Activated CD8-positive, alpha-beta memory T cell treated with anti-CD3 and anti-CD28 coated beads for 36 hours (primary cell): ENCODE results near the gene TXNIP. TPM values are rescaled to one million over a fixed set of nuclear protein-coding genes. Genes with fewer than 3 reads are reported as not detected.

Experiments used
- CTCF ChIA-PET: fragments of 350-600 bp; sonication (Branson Sonifier 250); formaldehyde crosslinking; loops from one replicate; lab custom pipeline; 2021; ENCODE audit warnings: antibody characterized with exemption; lab: Charles Lee
- POLR2A ChIA-PET: fragments of 350-600 bp; sonication (Branson Sonifier 250); formaldehyde crosslinking; loops from one replicate; lab custom pipeline; 2021; ENCODE audit warnings: antibody characterized with exemption; lab: Charles Lee
- total RNA-seq, 2 experiments: library from RNA; stranded (reverse); gene quantifications; one replicate each; pipeline ENCODE4 v1.2.3, GENCODE V29; 2021

The TXNIP gene
- total RNA-seq, 2 experiments from 2014 or later, result 62.1 to 62.8 TPM

- CTCF ChIA-PET, result interaction anchor here (1.1 to 8.7 kb wide), 8 partner anchors 8 to 135 kb away, joined by 3 to 161 read pairs (median 28); partner anchors contain the start of genes ANKRD34A, NUDT17, POLR3GL and TXNIP
- POLR2A ChIA-PET, result interaction anchor here (0.6 to 3.7 kb wide), 9 partner anchors 8 to 123 kb away, joined by 3 to 28 read pairs (median 6); partner anchors contain the start of genes ANKRD34A, POLR3GL and TXNIP
These were observed 15.9 kb downstream of the TXNIP start for GRCh38 chr1:145980457-145980994.

- ChIA-PET CTCF (interaction anchor here (1.1 to 8.7 kb wide), 10 partner anchors 9 to 134 kb away, joined by 3 to 161 read pairs (median 18); partner anchors contain the start of genes ANKRD34A, NUDT17, POLR3GL and TXNIP), POLR2A (interaction anchor here (0.6 to 3.7 kb wide), 12 partner anchors 9 to 122 kb away, joined by 3 to 28 read pairs (median 6); partner anchors contain the start of genes ANKRD34A, POLR3GL and TXNIP)
These were observed 16.5 kb downstream of the TXNIP start for GRCh38 chr1:145979746-145980456.

DNA sequence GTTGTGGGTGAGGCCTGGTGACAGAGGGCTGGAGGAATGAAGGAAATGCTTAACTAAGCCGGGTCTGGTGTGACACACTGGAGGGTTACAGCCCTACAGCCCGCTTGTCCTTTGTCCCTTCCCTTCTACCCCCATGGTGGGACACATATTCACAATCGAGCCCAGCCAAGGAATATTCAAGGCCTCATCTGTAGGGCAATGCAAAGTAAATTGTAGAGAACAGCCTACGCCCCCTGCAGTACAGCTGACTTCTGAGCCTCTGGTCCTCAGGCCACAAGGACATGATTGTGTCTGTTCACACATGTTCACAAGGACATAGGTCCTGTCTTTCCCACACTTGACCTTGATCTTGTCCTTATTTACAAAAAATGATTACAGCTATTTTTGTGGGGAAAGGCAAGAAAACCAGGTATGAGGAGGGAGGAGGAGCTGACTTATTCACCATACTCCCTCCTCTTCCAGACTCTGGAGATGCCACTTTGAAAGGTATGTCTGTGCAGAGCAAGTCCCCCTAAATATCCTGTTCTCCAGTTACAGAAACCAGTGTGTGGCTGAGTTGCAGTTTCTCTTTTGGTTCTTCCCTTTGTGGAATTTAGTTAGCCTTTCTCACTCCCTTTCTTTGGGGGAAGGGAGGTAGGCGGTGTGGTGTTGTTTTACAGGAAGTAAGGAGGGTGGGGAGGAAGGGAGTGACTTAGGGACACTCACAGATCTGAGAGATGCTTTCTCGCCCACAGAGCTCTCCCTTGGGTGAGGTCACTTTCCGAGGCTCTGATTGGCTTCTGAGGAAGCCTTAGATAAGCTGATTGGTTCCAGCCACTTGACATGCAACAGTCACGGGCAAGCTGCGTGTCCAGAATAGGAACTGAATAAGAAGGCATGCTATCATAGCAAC is 17.3 kb downstream of the TXNIP start:
- POLR2A ChIA-PET, result interaction anchor here (1.0 to 3.7 kb wide), 12 partner anchors 10 to 121 kb away, joined by 3 to 28 read pairs (median 6); partner anchors contain the start of genes ANKRD34A, POLR3GL and TXNIP
- CTCF ChIA-PET, result interaction anchor here (1.1 to 8.7 kb wide), 14 partner anchors 8 to 134 kb away, joined by 3 to 161 read pairs (median 10); partner anchors contain the start of genes ANKRD34A, NUDT17, PEX11B and POLR3GL

DNA sequence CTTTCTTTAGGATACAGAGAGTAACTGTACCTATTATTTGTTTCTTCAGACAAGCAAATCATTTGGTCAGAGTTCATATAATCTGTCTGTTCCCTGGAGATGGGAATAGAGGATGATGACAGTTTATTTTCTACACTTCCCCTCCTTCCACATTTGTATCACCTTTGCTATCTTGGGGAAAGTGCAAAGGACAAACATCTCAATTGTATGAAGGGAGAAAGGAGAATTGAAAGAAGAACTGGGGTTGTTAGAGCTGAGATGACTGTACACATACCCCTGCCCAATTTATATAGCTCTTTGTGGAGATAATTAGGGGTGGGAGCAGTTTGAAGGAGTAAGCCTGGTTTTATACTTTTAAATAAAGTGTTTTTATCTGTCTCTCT is 17.9 kb downstream of the TXNIP start:
- ChIA-PET CTCF (interaction anchor here (1.1 to 8.7 kb wide), 16 partner anchors 9 to 133 kb away, joined by 4 to 161 read pairs (median 9); partner anchors contain the start of genes ANKRD34A, LIX1L, NUDT17 and PEX11B), POLR2A (interaction anchor here (1.0 to 3.7 kb wide), 8 partner anchors 14 to 73 kb away, joined by 3 to 28 read pairs (median 6); partner anchors contain the start of gene TXNIP)

DNA sequence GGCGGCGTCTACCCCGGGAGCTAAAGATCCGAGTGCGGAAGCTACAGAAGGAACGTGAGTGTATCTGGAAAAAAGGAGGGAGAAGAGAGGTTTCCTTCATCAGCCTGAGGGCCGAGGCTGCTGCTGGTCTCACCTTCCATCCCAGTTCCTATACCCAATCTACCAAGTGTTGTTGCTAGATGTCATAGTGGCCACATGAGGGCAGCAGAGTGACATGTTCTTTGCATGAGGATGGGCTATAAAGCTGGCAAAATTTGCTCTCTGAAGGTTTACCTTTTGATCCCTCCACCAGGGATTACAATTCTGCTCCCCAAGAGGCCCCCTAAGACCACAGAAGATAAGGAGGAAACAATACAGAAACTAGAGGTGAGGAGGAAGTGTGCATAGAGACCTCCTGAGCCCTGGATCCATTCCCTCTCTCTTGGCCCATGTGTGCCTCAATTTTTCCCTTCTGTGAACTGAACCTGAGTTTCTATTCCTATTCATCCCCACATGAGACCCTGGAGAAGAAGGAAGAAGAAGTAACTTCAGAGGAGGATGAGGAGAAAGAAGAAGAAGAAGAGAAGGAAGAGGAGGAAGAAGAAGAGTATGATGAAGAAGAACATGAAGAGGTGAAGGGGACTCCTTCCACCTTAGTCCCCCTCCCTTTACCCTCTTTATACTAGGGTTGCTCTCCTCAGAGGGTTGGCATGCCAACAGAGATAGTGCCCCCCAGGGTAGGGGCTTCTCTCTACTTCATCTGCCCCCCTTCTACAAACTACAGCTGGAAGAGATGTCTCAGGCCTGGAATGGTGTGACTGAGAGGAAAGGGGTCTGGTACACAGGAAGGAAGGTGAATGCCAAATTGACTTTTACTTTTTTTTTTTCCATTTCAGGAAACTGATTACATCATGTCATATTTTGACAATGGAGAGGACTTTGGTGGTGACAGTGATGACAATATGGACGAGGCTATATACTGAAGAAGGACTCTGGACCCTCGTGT is 18.6 kb downstream of the TXNIP start:
- POLR2A ChIA-PET, result interaction anchor here (0.5 to 3.7 kb wide), 8 partner anchors 15 to 74 kb away, joined by 3 to 28 read pairs (median 6); partner anchors contain the start of gene TXNIP
- CTCF ChIA-PET, result interaction anchor here (0.7 to 8.7 kb wide), 22 partner anchors 9 to 149 kb away, joined by 3 to 161 read pairs (median 6); partner anchors contain the start of genes ANKRD34A, LIX1L, NUDT17 and PEX11B

DNA sequence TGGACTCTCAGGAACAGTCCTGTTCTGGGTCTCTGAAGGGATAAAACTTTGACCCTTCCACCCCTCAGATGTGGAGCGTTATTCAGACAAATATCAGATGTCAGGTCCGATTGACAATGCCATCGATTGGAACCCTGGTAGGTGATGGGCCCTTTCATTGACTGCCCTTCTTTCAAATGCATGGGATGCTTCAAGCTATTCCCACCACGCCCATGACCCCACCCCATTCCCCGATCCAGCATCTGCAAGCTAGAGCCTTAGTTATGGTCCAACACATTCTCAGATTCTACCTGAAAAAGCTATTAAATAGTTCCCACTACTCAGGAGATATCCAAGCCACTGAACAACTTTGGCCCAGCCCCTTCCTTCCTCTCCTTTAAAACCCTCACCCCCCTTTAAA is 19.4 kb downstream of the TXNIP start:
- ChIA-PET POLR2A (interaction anchor here (0.5 to 1.0 kb wide), 2 partner anchors 29 to 30 kb away, joined by 3 to 4 read pairs; no protein-coding TSS in a partner anchor), CTCF (interaction anchor here (0.7 to 8.7 kb wide), 18 partner anchors 12 to 149 kb away, joined by 3 to 161 read pairs (median 8); partner anchors contain the start of genes ANKRD34A, LIX1L, PIAS3 and POLR3GL)

DNA sequence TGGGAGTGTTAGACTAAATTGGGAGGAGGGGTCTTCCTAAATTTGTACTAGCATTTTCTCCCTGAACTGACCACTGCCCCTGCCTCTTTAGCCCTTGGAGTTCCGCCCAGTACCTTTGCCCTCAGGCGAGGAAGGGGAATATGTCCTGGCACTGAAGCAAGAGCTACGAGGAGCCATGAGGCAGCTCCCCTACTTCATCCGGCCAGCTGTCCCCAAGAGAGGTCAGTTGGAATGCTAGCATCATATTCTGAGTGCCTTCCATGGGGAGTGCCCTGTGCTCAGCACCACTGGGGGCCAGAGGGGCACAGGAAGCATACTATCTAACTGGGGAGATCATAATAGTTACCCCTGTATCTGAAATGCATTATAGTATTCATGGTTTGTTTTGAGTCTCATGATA is 21.2 kb downstream of the TXNIP start:
- CTCF ChIA-PET, result interaction anchor here (8.7 kb wide), 1 partner anchor 35 kb away, joined by 161 read pairs; no protein-coding TSS in a partner anchor
- POLR2A ChIA-PET, result no interaction called here

- ChIA-PET POLR2A (no interaction called here), CTCF (interaction anchor here (8.7 kb wide), 1 partner anchor 35 kb away, joined by 161 read pairs; no protein-coding TSS in a partner anchor)
These were observed 21.7 kb downstream of the TXNIP start for GRCh38 chr1:145974721-145975120.

- ChIA-PET CTCF (interaction anchor here (0.7 to 1.5 kb wide), 3 partner anchors 34 to 39 kb away, joined by 3 to 4 read pairs (median 3); no protein-coding TSS in a partner anchor), POLR2A (no interaction called here)
These were observed 23.8 kb downstream of the TXNIP start for GRCh38 chr1:145972580-145972979.

DNA sequence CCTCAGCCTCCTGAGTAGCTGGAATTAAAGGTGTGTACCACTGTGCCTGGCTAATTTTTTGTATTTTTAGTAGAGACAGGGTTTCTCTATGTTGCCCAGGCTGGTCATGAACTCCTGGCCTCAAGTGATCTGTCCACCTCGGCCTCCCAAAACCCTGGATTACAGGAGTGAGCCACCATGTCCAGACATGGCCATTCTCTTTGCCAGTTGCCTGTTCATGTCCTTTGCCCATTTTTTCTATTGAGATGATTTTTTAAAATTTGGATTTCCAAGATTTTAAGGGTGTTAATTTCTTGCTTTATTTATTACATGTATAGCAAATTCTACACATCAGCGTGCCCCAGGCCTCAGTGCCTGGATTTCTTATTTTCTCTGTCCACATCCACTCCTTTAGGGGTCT is 29.1 kb downstream of the TXNIP start:
- ChIA-PET CTCF (interaction anchor here (1.3 to 7.0 kb wide), 2 partner anchors 11 to 65 kb away, joined by 3 to 47 read pairs; no protein-coding TSS in a partner anchor), POLR2A (interaction anchor here (0.5 to 0.7 kb wide), 2 partner anchors 70 to 122 kb away, joined by 3 read pairs; partner anchors contain the start of gene NUDT17)

DNA sequence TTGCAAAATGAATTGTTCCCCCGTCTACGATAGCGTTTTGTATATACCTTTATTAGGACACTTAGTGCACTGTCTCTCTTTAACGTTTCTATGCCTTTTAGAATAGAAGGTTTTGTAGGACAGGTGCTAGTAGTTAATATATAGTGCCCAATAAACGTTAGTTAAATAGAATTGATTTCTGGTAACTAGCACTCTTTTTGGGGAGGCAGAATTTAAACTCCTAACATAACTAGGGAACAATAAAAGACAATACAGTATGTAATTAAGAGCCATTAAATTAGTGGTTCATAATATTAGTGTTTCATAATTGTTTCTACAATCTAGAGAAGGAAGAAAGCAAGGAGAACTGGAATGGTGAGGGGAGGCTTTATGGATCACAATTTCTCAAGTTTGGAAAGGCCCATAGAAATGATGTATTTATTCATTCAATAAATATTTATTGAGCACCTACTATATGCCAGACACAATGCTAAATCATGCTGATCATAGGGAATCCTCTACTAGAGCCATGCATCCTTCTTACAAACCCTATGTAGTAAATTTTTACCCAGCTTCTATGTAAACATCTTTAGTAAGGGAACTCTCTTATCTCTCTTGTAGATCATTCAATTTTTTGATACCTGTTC is 31.1 kb downstream of the TXNIP start:
- ChIA-PET POLR2A (interaction anchor here (0.6 to 2.8 kb wide), 9 partner anchors 15 to 87 kb away, joined by 3 to 33 read pairs (median 4); partner anchors contain the start of gene RBM8A), CTCF (interaction anchor here (1.2 to 7.0 kb wide), 5 partner anchors 13 to 47 kb away, joined by 3 to 47 read pairs (median 4); partner anchors contain the start of gene RBM8A)

DNA sequence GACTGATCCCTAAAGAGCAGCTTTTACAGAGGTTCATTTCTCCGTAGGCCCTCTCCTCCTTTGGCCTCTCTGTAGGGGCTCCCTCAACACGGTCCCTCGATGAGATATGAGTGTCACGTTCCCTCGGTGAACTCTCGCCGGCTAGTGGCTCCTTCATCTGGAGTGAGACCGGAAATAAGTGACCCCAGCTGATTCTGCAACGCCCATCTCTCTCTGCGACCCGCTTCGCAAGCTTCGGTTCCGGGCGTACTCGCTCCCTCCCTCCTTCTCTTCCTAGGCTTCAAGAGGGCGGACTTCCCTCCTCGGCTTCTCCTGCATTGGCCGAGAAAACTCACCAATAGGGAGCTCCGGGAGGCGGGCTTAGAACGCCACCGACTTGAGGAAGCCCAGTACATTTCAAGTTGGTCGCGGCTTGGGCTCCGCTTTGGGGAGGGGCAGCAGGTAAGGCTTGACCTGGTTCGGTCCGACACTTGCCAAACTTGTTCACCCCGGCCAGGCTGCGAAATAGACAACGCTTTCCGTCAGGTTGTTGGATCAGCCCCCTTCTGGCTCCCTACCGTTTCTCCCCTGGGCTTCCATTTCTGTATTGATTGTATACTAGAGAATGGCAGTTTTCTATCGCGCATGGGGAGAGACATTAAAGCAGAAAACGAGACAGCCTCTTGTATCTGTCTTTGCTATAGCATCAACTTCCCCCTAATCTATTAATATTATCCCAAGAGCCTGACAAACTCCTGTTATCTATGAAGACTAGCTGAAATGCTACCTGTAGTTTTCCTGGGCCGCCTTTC is 31.9 kb downstream of the TXNIP start, which contains the start of the genes ANKRD34A and POLR3GL:
TSS of gene ANKRD34A (minus strand) at position 248 of the 791 bp plus-strand sequence. CDS start 2,816 bp downstream, outside the sequence.
TSS of gene POLR3GL (plus strand) at position 363 of the 791 bp plus-strand sequence. CDS start 10,176 bp downstream, outside the sequence.
- POLR2A ChIA-PET, result interaction anchor here (0.5 to 2.8 kb wide), 15 partner anchors 15 to 539 kb away, joined by 3 to 33 read pairs (median 4); partner anchors contain the start of genes NBPF20, PEX11B, PIAS3 and RBM8A
- CTCF ChIA-PET, result interaction anchor here (1.1 to 7.0 kb wide), 7 partner anchors 14 to 47 kb away, joined by 3 to 47 read pairs (median 3); partner anchors contain the start of gene RBM8A

GRCh38 chr1:145963265-145964019 is 32.9 kb downstream of the TXNIP start:
- POLR2A ChIA-PET, result interaction anchor here (0.9 to 2.8 kb wide), 10 partner anchors 15 to 104 kb away, joined by 3 to 33 read pairs (median 6); partner anchors contain the start of genes PEX11B, PIAS3 and RBM8A
- CTCF ChIA-PET, result interaction anchor here (0.7 to 7.0 kb wide), 6 partner anchors 14 to 117 kb away, joined by 3 to 47 read pairs (median 4); partner anchors contain the start of genes NUDT17 and RBM8A
